ENCODE measurements around the gene ICOS. TPM values are rescaled to one million over a fixed set of nuclear protein-coding genes. Genes with fewer than 3 reads are reported as not detected.

Gene ICOS
- total and polyA plus RNA-seq, 4 donors: 0.02 to 0.17 (median 0.09) TPM; not detected in 1

GRCh38 chr2:203909261-203909967, 27.1 kb upstream of the ICOS start:
- no peaks in the 10 kb centered on the region for H3K9me3 ChIP-seq (ENCODE audit: control insufficient read depth in 4 of 4, low read length in 3 of 4)
- H3K27me3 ChIP-seq (ENCODE audit: control insufficient read depth in 4 of 4, insufficient read depth in 4 of 4, low read length in 3 of 4): no peaks in the 10 kb centered on the region
- peaks cover 0 to 13% (median 0%) of the 10 kb centered on the region in 4 donors for H3K4me1 ChIP-seq (ENCODE audit: control insufficient read depth in 4 of 4, insufficient read depth in 4 of 4, low read length in 3 of 4)
- no peak overlapping the region for H3K9ac ChIP-seq (ENCODE audit: low read depth in 1 of 2, low read length in 2 of 2)
- peak; percentile 35 for TF ChIP-seq MAX (IDR thresholded peaks at IDR 0.05)
- TF ChIP-seq RAD21 (IDR thresholded peaks at IDR 0.05): peak; percentile 78 to 80
- peak; percentile 47 for TF ChIP-seq NR2F2 (IDR thresholded peaks at IDR 0.05)
- TF ChIP-seq EGR1 (IDR thresholded peaks at IDR 0.05; ENCODE audit: low read depth in 2 of 2): no peak
- TF ChIP-seq CTCF (IDR thresholded peaks at IDR 0.05; ENCODE audit: low read depth, low read length, missing input control): peak; percentile 64
- no peak for TF ChIP-seq REST (IDR thresholded peaks at IDR 0.05)
- no peak for DNase-seq (ENCODE audit: low spot score)
- no peak overlapping the region for H3K4me3 ChIP-seq (ENCODE audit: low read depth in 1 of 3, low read length in 3 of 3)
- 33% methylated on average over 8 of the region's 8 CpGs for WGBS
- H3K36me3 ChIP-seq (ENCODE audit: control insufficient read depth in 4 of 4, insufficient read depth in 3 of 4, low read depth in 1 of 4, low read length in 3 of 4): no peaks in the 10 kb centered on the region
- H3K27ac ChIP-seq (ENCODE audit: low read depth in 1 of 2, low read length in 2 of 2): peak overlapping the region in 1 of 2 donors; percentile 5

GRCh38 chr2:203909974-203910373, 26.6 kb upstream of the ICOS start:
- no peak overlapping the region for H3K9ac ChIP-seq (ENCODE audit: low read depth in 1 of 2, low read length in 2 of 2)
- no peak for TF ChIP-seq CTCF (IDR thresholded peaks at IDR 0.05; ENCODE audit: low read depth, low read length, missing input control)
- no peak for TF ChIP-seq RAD21 (IDR thresholded peaks at IDR 0.05)
- no peak for TF ChIP-seq FOXA1 (IDR thresholded peaks at IDR 0.05)
- no peak for TF ChIP-seq RXRA (IDR thresholded peaks at IDR 0.05)
- TF ChIP-seq EGR1 (IDR thresholded peaks at IDR 0.05; ENCODE audit: low read depth in 2 of 2): no peak
- TF ChIP-seq NR2F2 (IDR thresholded peaks at IDR 0.05): no peak
- TF ChIP-seq HNF4A (conservative IDR thresholded peaks at IDR 0.05): no peak
- TF ChIP-seq FOXA2 (IDR thresholded peaks at IDR 0.05): no peak
- WGBS: 46% methylated on average over 5 of the region's 5 CpGs
- H3K36me3 ChIP-seq (ENCODE audit: control insufficient read depth in 4 of 4, insufficient read depth in 3 of 4, low read depth in 1 of 4, low read length in 3 of 4): no peaks in the 10 kb centered on the region
- peaks cover 0 to 13% (median 0%) of the 10 kb centered on the region in 4 donors for H3K4me1 ChIP-seq (ENCODE audit: control insufficient read depth in 4 of 4, insufficient read depth in 4 of 4, low read length in 3 of 4)
- H3K9me3 ChIP-seq (ENCODE audit: control insufficient read depth in 4 of 4, low read length in 3 of 4): no peaks in the 10 kb centered on the region
- no peak for DNase-seq (ENCODE audit: low spot score)
- no peak overlapping the region for H3K27ac ChIP-seq (ENCODE audit: low read depth in 1 of 2, low read length in 2 of 2)
- H3K4me3 ChIP-seq (ENCODE audit: low read depth in 1 of 3, low read length in 3 of 3): no peak overlapping the region
- H3K27me3 ChIP-seq (ENCODE audit: control insufficient read depth in 4 of 4, insufficient read depth in 4 of 4, low read length in 3 of 4): no peaks in the 10 kb centered on the region

All from liver (tissue), 9 donors.